HepG2 (cell line): Measurements from ENCODE around the gene ZMYND8. TPM values are rescaled to one million over a fixed set of nuclear protein-coding genes. Genes with fewer than 3 reads are reported as not detected.

ENCODE experiments used
- FLYWCH1 ChIP-seq: sonication (generic); formaldehyde crosslinking; IDR thresholded peaks from 2 replicates; pipeline ENCODE4 v1.8.1; 2023; ENCODE audit warnings: mild to moderate bottlenecking, missing genetic modification reagents
- IRF2 ChIP-seq: IDR thresholded peaks from 2 replicates; pipeline ENCODE4 v1.6.1; 2018; ENCODE audit warnings: missing genetic modification reagents, missing compliant biosample characterization
- MAF1 ChIP-seq: sonication (generic); formaldehyde crosslinking; IDR thresholded peaks from 2 replicates; pipeline ENCODE4 v1.5.0; 2020; ENCODE audit warnings: missing genetic modification reagents, borderline replicate concordance
- NCOR1 ChIP-seq: fragments of 200-600 bp; sonication (generic); IDR thresholded peaks from 2 replicates; pipeline ENCODE4 v1.7.0; 2017; ENCODE audit warnings: antibody characterized with exemption, low read length, borderline replicate concordance
- NR2F1 ChIP-seq, 2 experiments: fragments of 450-650 bp in 1 of 2; formaldehyde crosslinking in 1 of 2; IDR thresholded peaks; 2 replicates each; pipeline versions ENCODE4 v1.5.0 to v1.6.1; 2016 to 2020; ENCODE audit warnings: mild to moderate bottlenecking in 1 of 2, missing compliant biosample characterization in 1 of 2, missing genetic modification reagents in 1 of 2, moderate library complexity in 1 of 2
- SCMH1 ChIP-seq: sonication (generic); formaldehyde crosslinking; IDR thresholded peaks from 2 replicates; pipeline ENCODE4 v1.9.0; 2021; ENCODE audit warnings: missing genetic modification reagents, mild to moderate bottlenecking, borderline replicate concordance
- ZFAT ChIP-seq: sonication (generic); formaldehyde crosslinking; conservative IDR thresholded peaks from 2 replicates; pipeline ENCODE4 v1.8.1; 2023; ENCODE audit warnings: missing genetic modification reagents, inconsistent platforms
- ZKSCAN8 ChIP-seq: IDR thresholded peaks from 2 replicates; pipeline ENCODE4 v1.6.1; 2016; ENCODE audit warnings: borderline replicate concordance, missing genetic modification reagents, missing compliant biosample characterization
- ZNF124 ChIP-seq: sonication (generic); formaldehyde crosslinking; IDR thresholded peaks from 2 replicates; pipeline ENCODE4 v1.4.0; 2020; ENCODE audit warnings: missing genetic modification reagents
- ZNF337 ChIP-seq: sonication (generic); formaldehyde crosslinking; IDR thresholded peaks from 2 replicates; pipeline ENCODE4 v1.5.1; 2020; ENCODE audit warnings: missing genetic modification reagents, low read depth, mild to moderate bottlenecking, borderline replicate concordance
- ZNF441 ChIP-seq: sonication (generic); formaldehyde crosslinking; IDR thresholded peaks from 2 replicates; pipeline ENCODE4 v1.7.0; 2021; ENCODE audit warnings: missing genetic modification reagents, borderline replicate concordance
- ZNF773 ChIP-seq: sonication (generic); formaldehyde crosslinking; IDR thresholded peaks from 2 replicates; pipeline ENCODE4 v1.4.0; 2020; ENCODE audit warnings: missing genetic modification reagents, borderline replicate concordance
- polyA plus RNA-seq, 8 experiments: library from polyadenylated mRNA; depleted of rRNA in 3 of 8; stranded (reverse) in 7 of 8; unstranded in 1 of 8; fragments of >200 nt; fragmentation: Illumina TruSeq in 4 of 8; extraction: Trizol in 4 of 8; gene quantifications; 2 replicates each; pipeline versions ENCODE4 v1.2.1 to v1.2.3, GENCODE V29; 2011 to 2016; ENCODE audit warnings: low read depth in 4 of 8, missing spikeins in 1 of 8, mixed read lengths in 1 of 8; ENCODE audit not compliant: insufficient read depth in 1 of 8
- total RNA-seq, 5 experiments: library from RNA; depleted of rRNA; stranded (reverse); fragments of >200 nt; fragmentation: Illumina TruSeq; extraction: Trizol; gene quantifications; 2 replicates each; pipeline ENCODE4 v1.2.3, GENCODE V29; 2016; ENCODE audit warnings: low read depth in 1 of 5
- TF ChIP-seq, protein P1 (sequence below): fragments of 450-650 bp; IDR thresholded peaks from 2 replicates; pipeline ENCODE4 v1.6.1; 2017; ENCODE audit warnings: mild to moderate bottlenecking
- TF ChIP-seq, protein P2 (sequence below): sonication (generic); formaldehyde crosslinking; IDR thresholded peaks from 2 replicates; pipeline ENCODE4 v1.8.0; 2022; ENCODE audit warnings: missing genetic modification reagents, mild to moderate bottlenecking, borderline replicate concordance
- TF ChIP-seq, protein P3 (sequence below): sonication (generic); formaldehyde crosslinking; IDR thresholded peaks from 2 replicates; pipeline ENCODE4 v1.4.0; 2020; ENCODE audit warnings: low read depth, missing genetic modification reagents
- TF ChIP-seq, protein P4 (sequence below): sonication (generic); formaldehyde crosslinking; IDR thresholded peaks from 2 replicates; pipeline ENCODE4 v1.9.0; 2021; ENCODE audit warnings: missing genetic modification reagents, borderline replicate concordance

Gene ZMYND8
- total and polyA plus RNA-seq, 2 of the 13 experiments (the other 11 are each of a cell fraction or from before 2014, with no cell fraction given) = 53.9 to 84.7 TPM

DNA sequence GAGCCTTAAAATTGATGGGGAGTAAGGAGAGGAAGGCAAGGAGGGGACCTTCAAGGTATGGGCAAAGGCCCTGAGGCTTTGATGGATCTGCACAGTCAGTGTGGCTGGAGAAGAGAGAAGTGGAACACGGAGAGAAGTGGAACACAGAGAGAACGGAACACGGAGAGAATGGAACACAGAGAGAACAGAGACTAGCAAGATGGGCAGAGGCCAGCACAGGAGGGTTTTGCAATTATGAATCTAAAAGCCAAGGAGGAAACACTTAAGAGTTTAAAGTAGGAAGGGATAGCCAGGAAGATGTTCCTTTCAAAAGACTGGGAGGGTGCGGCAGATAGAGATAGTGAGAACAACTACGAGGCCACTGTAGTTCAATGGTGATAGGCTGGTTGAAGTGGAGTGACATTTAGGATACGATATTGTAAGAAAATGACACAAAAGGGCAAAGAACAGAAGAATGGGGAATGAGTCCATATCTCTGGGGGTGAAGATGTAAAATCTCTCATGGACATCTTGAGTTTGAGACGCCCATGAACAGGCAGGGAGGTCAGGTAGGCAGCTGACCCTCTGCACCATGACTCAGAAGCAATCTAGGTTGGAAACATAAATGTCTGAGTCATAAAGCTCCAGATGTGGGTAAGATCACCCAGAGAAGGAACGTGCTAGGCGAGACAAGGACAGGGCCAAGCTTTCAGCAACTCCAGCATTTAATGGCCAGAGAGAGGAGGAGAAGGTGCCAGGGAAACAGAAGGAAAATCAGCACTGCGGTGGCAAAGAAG, 25.4 kb downstream of the ZMYND8 start (continued):
- TF ChIP-seq SCMH1 (CRISPR knock-in tag) (no peak), ZFAT (CRISPR knock-in tag) (no peak), IRF2 (CRISPR knock-in tag) (no peak), FLYWCH1 (CRISPR knock-in tag) (no peak), MAF1 (CRISPR knock-in tag) (no peak), NR2F1 (CRISPR knock-in tag; IDR thresholded peaks at IDR 0.05) (peak in 1 of 2 experiments; percentile 45; a peak in 1 of 4 replicates), NCOR1 (no peak), ZKSCAN8 (CRISPR knock-in tag) (no peak), ZNF441 (CRISPR knock-in tag) (no peak), ZNF337 (no peak), ZNF773 (no peak), ZNF124 (CRISPR knock-in tag) (no peak)
- TF ChIP-seq, protein P1, sequence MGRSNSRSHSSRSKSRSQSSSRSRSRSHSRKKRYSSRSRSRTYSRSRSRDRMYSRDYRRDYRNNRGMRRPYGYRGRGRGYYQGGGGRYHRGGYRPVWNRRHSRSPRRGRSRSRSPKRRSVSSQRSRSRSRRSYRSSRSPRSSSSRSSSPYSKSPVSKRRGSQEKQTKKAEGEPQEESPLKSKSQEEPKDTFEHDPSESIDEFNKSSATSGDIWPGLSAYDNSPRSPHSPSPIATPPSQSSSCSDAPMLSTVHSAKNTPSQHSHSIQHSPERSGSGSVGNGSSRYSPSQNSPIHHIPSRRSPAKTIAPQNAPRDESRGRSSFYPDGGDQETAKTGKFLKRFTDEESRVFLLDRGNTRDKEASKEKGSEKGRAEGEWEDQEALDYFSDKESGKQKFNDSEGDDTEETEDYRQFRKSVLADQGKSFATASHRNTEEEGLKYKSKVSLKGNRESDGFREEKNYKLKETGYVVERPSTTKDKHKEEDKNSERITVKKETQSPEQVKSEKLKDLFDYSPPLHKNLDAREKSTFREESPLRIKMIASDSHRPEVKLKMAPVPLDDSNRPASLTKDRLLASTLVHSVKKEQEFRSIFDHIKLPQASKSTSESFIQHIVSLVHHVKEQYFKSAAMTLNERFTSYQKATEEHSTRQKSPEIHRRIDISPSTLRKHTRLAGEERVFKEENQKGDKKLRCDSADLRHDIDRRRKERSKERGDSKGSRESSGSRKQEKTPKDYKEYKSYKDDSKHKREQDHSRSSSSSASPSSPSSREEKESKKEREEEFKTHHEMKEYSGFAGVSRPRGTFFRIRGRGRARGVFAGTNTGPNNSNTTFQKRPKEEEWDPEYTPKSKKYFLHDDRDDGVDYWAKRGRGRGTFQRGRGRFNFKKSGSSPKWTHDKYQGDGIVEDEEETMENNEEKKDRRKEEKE = no peak
- TF ChIP-seq, protein P2, sequence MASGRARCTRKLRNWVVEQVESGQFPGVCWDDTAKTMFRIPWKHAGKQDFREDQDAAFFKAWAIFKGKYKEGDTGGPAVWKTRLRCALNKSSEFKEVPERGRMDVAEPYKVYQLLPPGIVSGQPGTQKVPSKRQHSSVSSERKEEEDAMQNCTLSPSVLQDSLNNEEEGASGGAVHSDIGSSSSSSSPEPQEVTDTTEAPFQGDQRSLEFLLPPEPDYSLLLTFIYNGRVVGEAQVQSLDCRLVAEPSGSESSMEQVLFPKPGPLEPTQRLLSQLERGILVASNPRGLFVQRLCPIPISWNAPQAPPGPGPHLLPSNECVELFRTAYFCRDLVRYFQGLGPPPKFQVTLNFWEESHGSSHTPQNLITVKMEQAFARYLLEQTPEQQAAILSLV (CRISPR knock-in tag) = no peak
- TF ChIP-seq, protein P3, sequence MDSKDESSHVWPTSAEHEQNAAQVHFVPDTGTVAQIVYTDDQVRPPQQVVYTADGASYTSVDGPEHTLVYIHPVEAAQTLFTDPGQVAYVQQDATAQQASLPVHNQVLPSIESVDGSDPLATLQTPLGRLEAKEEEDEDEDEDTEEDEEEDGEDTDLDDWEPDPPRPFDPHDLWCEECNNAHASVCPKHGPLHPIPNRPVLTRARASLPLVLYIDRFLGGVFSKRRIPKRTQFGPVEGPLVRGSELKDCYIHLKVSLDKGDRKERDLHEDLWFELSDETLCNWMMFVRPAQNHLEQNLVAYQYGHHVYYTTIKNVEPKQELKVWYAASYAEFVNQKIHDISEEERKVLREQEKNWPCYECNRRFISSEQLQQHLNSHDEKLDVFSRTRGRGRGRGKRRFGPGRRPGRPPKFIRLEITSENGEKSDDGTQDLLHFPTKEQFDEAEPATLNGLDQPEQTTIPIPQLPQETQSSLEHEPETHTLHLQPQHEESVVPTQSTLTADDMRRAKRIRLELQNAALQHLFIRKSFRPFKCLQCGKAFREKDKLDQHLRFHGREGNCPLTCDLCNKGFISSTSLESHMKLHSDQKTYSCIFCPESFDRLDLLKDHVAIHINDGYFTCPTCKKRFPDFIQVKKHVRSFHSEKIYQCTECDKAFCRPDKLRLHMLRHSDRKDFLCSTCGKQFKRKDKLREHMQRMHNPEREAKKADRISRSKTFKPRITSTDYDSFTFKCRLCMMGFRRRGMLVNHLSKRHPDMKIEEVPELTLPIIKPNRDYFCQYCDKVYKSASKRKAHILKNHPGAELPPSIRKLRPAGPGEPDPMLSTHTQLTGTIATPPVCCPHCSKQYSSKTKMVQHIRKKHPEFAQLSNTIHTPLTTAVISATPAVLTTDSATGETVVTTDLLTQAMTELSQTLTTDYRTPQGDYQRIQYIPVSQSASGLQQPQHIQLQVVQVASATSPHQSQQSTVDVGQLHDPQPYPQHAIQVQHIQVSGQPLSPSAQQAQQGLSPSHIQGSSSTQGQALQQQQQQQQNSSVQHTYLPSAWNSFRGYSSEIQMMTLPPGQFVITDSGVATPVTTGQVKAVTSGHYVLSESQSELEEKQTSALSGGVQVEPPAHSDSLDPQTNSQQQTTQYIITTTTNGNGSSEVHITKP (CRISPR knock-in tag) = 0 out of 2 replicates have a peak, but pooled peaks have one; percentile 19
- TF ChIP-seq, protein P4, sequence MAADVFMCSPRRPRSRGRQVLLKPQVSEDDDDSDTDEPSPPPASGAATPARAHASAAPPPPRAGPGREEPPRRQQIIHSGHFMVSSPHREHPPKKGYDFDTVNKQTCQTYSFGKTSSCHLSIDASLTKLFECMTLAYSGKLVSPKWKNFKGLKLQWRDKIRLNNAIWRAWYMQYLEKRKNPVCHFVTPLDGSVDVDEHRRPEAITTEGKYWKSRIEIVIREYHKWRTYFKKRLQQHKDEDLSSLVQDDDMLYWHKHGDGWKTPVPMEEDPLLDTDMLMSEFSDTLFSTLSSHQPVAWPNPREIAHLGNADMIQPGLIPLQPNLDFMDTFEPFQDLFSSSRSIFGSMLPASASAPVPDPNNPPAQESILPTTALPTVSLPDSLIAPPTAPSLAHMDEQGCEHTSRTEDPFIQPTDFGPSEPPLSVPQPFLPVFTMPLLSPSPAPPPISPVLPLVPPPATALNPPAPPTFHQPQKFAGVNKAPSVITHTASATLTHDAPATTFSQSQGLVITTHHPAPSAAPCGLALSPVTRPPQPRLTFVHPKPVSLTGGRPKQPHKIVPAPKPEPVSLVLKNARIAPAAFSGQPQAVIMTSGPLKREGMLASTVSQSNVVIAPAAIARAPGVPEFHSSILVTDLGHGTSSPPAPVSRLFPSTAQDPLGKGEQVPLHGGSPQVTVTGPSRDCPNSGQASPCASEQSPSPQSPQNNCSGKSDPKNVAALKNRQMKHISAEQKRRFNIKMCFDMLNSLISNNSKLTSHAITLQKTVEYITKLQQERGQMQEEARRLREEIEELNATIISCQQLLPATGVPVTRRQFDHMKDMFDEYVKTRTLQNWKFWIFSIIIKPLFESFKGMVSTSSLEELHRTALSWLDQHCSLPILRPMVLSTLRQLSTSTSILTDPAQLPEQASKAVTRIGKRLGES (CRISPR knock-in tag) = no peak
